ENCODE measurements around the gene ARMC3.

DNA sequence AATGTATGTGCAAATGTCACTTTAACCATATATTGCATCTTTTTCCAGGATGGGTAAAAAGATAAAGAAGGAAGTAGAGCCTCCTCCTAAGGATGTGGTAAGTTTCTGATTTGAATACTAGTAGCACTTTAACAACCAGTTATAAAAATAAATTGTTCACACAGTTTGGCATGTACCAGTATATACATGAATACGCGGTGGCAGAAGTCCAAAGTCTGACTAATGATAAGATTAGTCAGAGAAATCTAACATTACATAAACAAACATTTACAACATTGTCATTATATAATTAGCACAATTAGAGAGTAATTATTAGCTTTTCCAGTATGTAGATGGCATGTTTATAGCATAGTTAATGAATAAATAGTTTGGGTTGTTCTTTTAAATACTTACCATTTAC, 4.1 kb downstream of the ARMC3 start:
- TF ChIP-seq, protein P1, sequence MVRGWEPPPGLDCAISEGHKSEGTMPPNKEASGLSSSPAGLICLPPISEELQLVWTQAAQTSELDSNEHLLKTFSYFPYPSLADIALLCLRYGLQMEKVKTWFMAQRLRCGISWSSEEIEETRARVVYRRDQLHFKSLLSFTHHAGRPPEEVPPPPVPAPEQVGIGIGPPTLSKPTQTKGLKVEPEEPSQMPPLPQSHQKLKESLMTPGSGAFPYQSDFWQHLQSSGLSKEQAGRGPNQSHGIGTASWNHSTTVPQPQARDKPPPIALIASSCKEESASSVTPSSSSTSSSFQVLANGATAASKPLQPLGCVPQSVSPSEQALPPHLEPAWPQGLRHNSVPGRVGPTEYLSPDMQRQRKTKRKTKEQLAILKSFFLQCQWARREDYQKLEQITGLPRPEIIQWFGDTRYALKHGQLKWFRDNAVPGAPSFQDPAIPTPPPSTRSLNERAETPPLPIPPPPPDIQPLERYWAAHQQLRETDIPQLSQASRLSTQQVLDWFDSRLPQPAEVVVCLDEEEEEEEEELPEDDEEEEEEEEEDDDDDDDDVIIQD (CRISPR knock-in tag; IDR thresholded peaks at IDR 0.05) = no peak
- TF ChIP-seq ZNF518B (CRISPR knock-in tag; IDR thresholded peaks at IDR 0.05) (no peak), SMC3 (conservative IDR thresholded peaks at IDR 0.05; ENCODE audit: insufficient read depth, low read depth, low read length) (no peak), POLR2A (conservative IDR thresholded peaks at IDR 0.05) (no peak)

Data from K562 (cell line).